Measurements from ENCODE around the gene UVRAG.

Gene UVRAG

GRCh38 chr11:76026862-76027261 lies 211.9 kb downstream of the UVRAG start:
- no peak for DNase-seq (ENCODE audit: low spot score in 2 of 2)
- Mint-ChIP-seq H3K27ac (peak overlapping the region; percentile 31), H3K36me3 (peaks cover 51% of the 10 kb centered on the region), H3K9me3 (no peaks in the 10 kb centered on the region), H3K27me3 (no peaks in the 10 kb centered on the region), H3K4me1 (peaks cover 33% of the 10 kb centered on the region), H3K4me3 (no peak overlapping the region)
- no peak for ATAC-seq (ENCODE audit: low read depth)

GRCh38 chr11:76030286-76030685 lies 215.3 kb downstream of the UVRAG start:
- H3K4me1 Mint-ChIP-seq, result peaks cover 26% of the 10 kb centered on the region
- DNase-seq (ENCODE audit: low spot score in 2 of 2) (no peak), ATAC-seq (ENCODE audit: low read depth) (no peak)
- H3K27me3 Mint-ChIP-seq, result no peaks in the 10 kb centered on the region
- H3K4me3 Mint-ChIP-seq, result no peak overlapping the region
- peaks cover 34% of the 10 kb centered on the region for H3K36me3 Mint-ChIP-seq
- no peaks in the 10 kb centered on the region for H3K9me3 Mint-ChIP-seq
- no peak overlapping the region for H3K27ac Mint-ChIP-seq

GRCh38 chr11:76030968-76031590 lies 216.1 kb downstream of the UVRAG start:
- H3K4me3 Mint-ChIP-seq, result no peak overlapping the region
- no peaks in the 10 kb centered on the region for H3K9me3 Mint-ChIP-seq
- no peaks in the 10 kb centered on the region for H3K27me3 Mint-ChIP-seq
- H3K36me3 Mint-ChIP-seq, result peaks cover 35% of the 10 kb centered on the region
- DNase-seq (ENCODE audit: low spot score in 2 of 2) (no peak), ATAC-seq (ENCODE audit: low read depth) (no peak)
- H3K27ac Mint-ChIP-seq, result peak overlapping the region; percentile 51
- peaks cover 26% of the 10 kb centered on the region for H3K4me1 Mint-ChIP-seq

- Mint-ChIP-seq H3K27me3 (no peaks in the 10 kb centered on the region), H3K4me3 (no peak overlapping the region), H3K36me3 (peaks cover 28% of the 10 kb centered on the region), H3K9me3 (no peaks in the 10 kb centered on the region), H3K4me1 (peaks cover 20% of the 10 kb centered on the region), H3K27ac (no peak overlapping the region)
- DNase-seq (ENCODE audit: low spot score in 2 of 2), result peak in 1 of 2 donors; percentile 1
- peak; percentile 74 for ATAC-seq (ENCODE audit: low read depth)
Observed at GRCh38 chr11:76033699-76034098, 218.7 kb downstream of the UVRAG start.

GRCh38 chr11:76035020-76035419 lies 220.0 kb downstream of the UVRAG start:
- no peak for DNase-seq (ENCODE audit: low spot score in 2 of 2)
- Mint-ChIP-seq H3K4me3 (no peak overlapping the region), H3K27me3 (no peaks in the 10 kb centered on the region), H3K36me3 (peaks cover 29% of the 10 kb centered on the region), H3K27ac (no peak overlapping the region), H3K9me3 (no peaks in the 10 kb centered on the region), H3K4me1 (peaks cover 15% of the 10 kb centered on the region)
- no peak for ATAC-seq (ENCODE audit: low read depth)

GRCh38 chr11:76038608-76039007 lies 223.6 kb downstream of the UVRAG start:
- DNase-seq (ENCODE audit: low spot score in 2 of 2) (no peak), ATAC-seq (ENCODE audit: low read depth) (no peak)
- H3K9me3 Mint-ChIP-seq, result peaks cover 3% of the 10 kb centered on the region
- no peak overlapping the region for H3K27ac Mint-ChIP-seq
- peaks cover 31% of the 10 kb centered on the region for H3K36me3 Mint-ChIP-seq
- H3K4me1 Mint-ChIP-seq, result peaks cover 4% of the 10 kb centered on the region
- no peak overlapping the region for H3K4me3 Mint-ChIP-seq
- no peaks in the 10 kb centered on the region for H3K27me3 Mint-ChIP-seq

- Mint-ChIP-seq H3K27me3 (no peaks in the 10 kb centered on the region), H3K4me3 (no peak overlapping the region), H3K36me3 (peaks cover 49% of the 10 kb centered on the region), H3K27ac (peak overlapping the region; percentile 62), H3K9me3 (peaks cover 8% of the 10 kb centered on the region), H3K4me1 (peaks cover 4% of the 10 kb centered on the region)
- DNase-seq (ENCODE audit: low spot score in 2 of 2), result no peak
- no peak for ATAC-seq (ENCODE audit: low read depth)
Observed at GRCh38 chr11:76041208-76041607, 226.2 kb downstream of the UVRAG start.

- DNase-seq (ENCODE audit: low spot score in 2 of 2) (no peak), ATAC-seq (ENCODE audit: low read depth) (no peak)
- H3K36me3 Mint-ChIP-seq, result peaks cover 62% of the 10 kb centered on the region
- H3K27ac Mint-ChIP-seq, result no peak overlapping the region
- no peak overlapping the region for H3K4me3 Mint-ChIP-seq
- H3K9me3 Mint-ChIP-seq, result peaks cover 11% of the 10 kb centered on the region
- no peaks in the 10 kb centered on the region for H3K27me3 Mint-ChIP-seq
- peaks cover 4% of the 10 kb centered on the region for H3K4me1 Mint-ChIP-seq
Observed at GRCh38 chr11:76044750-76045320, 229.8 kb downstream of the UVRAG start.

GRCh38 chr11:76047231-76047630 lies 232.2 kb downstream of the UVRAG start:
- Mint-ChIP-seq H3K9me3 (peaks cover 8% of the 10 kb centered on the region), H3K36me3 (peaks cover 59% of the 10 kb centered on the region), H3K4me1 (peaks cover 3% of the 10 kb centered on the region), H3K27me3 (no peaks in the 10 kb centered on the region), H3K4me3 (no peak overlapping the region), H3K27ac (no peak overlapping the region)
- ATAC-seq (ENCODE audit: low read depth) (no peak), DNase-seq (ENCODE audit: low spot score in 2 of 2) (no peak)

- Mint-ChIP-seq H3K4me1 (peaks cover 5% of the 10 kb centered on the region), H3K9me3 (peaks cover 9% of the 10 kb centered on the region), H3K36me3 (peaks cover 59% of the 10 kb centered on the region), H3K27me3 (no peaks in the 10 kb centered on the region), H3K4me3 (no peak overlapping the region), H3K27ac (no peak overlapping the region)
- ATAC-seq (ENCODE audit: low read depth), result no peak
- no peak for DNase-seq (ENCODE audit: low spot score in 2 of 2)
Observed at GRCh38 chr11:76047766-76048165, 232.8 kb downstream of the UVRAG start.

- no peak overlapping the region for H3K4me3 Mint-ChIP-seq
- peaks cover 9% of the 10 kb centered on the region for H3K9me3 Mint-ChIP-seq
- no peaks in the 10 kb centered on the region for H3K27me3 Mint-ChIP-seq
- H3K36me3 Mint-ChIP-seq, result peaks cover 63% of the 10 kb centered on the region
- DNase-seq (ENCODE audit: low spot score in 2 of 2), result peak; percentile 27 to 30
- ATAC-seq (ENCODE audit: low read depth), result no peak
- H3K4me1 Mint-ChIP-seq, result peaks cover 5% of the 10 kb centered on the region
- H3K27ac Mint-ChIP-seq, result no peak overlapping the region
Observed at GRCh38 chr11:76048763-76049162, 233.8 kb downstream of the UVRAG start.

DNA sequence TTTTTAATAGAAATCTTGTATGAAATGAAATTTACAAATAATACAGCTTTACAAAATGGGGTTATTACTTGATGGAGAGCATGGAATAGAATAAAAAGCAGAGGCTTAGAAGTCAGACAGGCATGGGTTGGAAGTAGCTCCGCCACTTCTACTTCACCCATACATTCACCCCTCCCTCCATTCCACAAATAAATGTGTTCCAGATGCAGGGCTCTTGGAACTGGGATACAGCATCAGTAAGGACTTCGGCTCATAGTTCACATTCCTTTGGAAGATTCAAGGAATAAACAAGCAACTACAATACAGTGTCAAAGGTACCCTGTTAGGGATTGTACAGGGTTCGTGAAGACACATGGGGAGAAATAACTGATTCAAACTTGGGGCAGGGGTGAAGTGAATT lies 234.5 kb downstream of the UVRAG start:
- DNase-seq (ENCODE audit: low spot score in 2 of 2) (no peak), ATAC-seq (ENCODE audit: low read depth) (no peak)
- Mint-ChIP-seq H3K27ac (no peak overlapping the region), H3K9me3 (peaks cover 9% of the 10 kb centered on the region), H3K4me1 (peaks cover 10% of the 10 kb centered on the region), H3K27me3 (no peaks in the 10 kb centered on the region), H3K36me3 (peaks cover 64% of the 10 kb centered on the region), H3K4me3 (no peak overlapping the region)

DNA sequence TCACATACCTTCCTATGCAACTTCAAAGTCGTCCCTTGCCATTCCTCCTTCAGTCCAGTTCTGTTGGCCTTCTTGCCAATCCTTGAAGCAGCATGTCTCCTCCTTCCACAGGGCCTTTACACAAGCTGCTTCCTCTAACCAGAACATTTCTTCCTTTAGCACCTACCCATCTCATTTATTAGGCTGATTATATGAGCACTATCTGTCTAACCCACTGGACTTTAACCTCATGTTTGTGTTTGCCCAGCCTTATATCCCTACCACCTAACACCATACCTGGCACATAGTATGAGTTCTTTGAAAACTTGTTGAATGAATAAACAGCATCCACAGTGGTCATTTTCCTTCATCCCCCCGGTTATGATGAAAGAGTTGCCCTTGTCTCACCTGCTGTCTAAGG lies 236.9 kb downstream of the UVRAG start:
- Mint-ChIP-seq H3K36me3 (peaks cover 54% of the 10 kb centered on the region), H3K9me3 (peaks cover 1% of the 10 kb centered on the region), H3K4me1 (peaks cover 15% of the 10 kb centered on the region), H3K27ac (peak overlapping the region; percentile 33), H3K27me3 (no peaks in the 10 kb centered on the region), H3K4me3 (no peak overlapping the region)
- DNase-seq (ENCODE audit: low spot score in 2 of 2) (no peak), ATAC-seq (ENCODE audit: low read depth) (no peak)

GRCh38 chr11:76054330-76054729 lies 239.3 kb downstream of the UVRAG start:
- peaks cover 1% of the 10 kb centered on the region for H3K9me3 Mint-ChIP-seq
- no peak for ATAC-seq (ENCODE audit: low read depth)
- peaks cover 48% of the 10 kb centered on the region for H3K36me3 Mint-ChIP-seq
- H3K27me3 Mint-ChIP-seq, result no peaks in the 10 kb centered on the region
- no peak for DNase-seq (ENCODE audit: low spot score in 2 of 2)
- H3K27ac Mint-ChIP-seq, result no peak overlapping the region
- H3K4me3 Mint-ChIP-seq, result no peak overlapping the region
- peaks cover 21% of the 10 kb centered on the region for H3K4me1 Mint-ChIP-seq

GRCh38 chr11:76056876-76057275 lies 241.9 kb downstream of the UVRAG start:
- peaks cover 1% of the 10 kb centered on the region for H3K9me3 Mint-ChIP-seq
- ATAC-seq (ENCODE audit: low read depth), result no peak
- peak overlapping the region; percentile 9 for H3K27ac Mint-ChIP-seq
- H3K36me3 Mint-ChIP-seq, result peaks cover 46% of the 10 kb centered on the region
- H3K27me3 Mint-ChIP-seq, result no peaks in the 10 kb centered on the region
- H3K4me3 Mint-ChIP-seq, result no peak overlapping the region
- DNase-seq (ENCODE audit: low spot score in 2 of 2), result no peak
- peaks cover 24% of the 10 kb centered on the region for H3K4me1 Mint-ChIP-seq

All from memory B cell (primary cell).